Measurements from ENCODE around the gene BLTP1. TPM values are rescaled to one million over a fixed set of nuclear protein-coding genes. Genes with fewer than 3 reads are reported as not detected.

BLTP1 gene
- total and polyA plus RNA-seq, 2 of the 13 experiments (the other 11 are each of a cell fraction or from before 2014, with no cell fraction given), result 27.7 to 33.1 TPM

GRCh38 chr4:122170775-122171174, 18.6 kb downstream of the BLTP1 start (continued):
- TF ChIP-seq, protein P1, sequence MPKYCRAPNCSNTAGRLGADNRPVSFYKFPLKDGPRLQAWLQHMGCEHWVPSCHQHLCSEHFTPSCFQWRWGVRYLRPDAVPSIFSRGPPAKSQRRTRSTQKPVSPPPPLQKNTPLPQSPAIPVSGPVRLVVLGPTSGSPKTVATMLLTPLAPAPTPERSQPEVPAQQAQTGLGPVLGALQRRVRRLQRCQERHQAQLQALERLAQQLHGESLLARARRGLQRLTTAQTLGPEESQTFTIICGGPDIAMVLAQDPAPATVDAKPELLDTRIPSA (CRISPR knock-in tag; IDR thresholded peaks at IDR 0.05; ENCODE audit: borderline replicate concordance), result no peak
- TF ChIP-seq THAP9 (CRISPR knock-in tag; IDR thresholded peaks at IDR 0.05; ENCODE audit: borderline replicate concordance), result no peak
- no peak for TF ChIP-seq ZNF501 (CRISPR knock-in tag; IDR thresholded peaks at IDR 0.05)
- no peak for TF ChIP-seq HNF1B (CRISPR knock-in tag; IDR thresholded peaks at IDR 0.05)
- no peak for TF ChIP-seq CERS6 (CRISPR knock-in tag; IDR thresholded peaks at IDR 0.05)
- no peak for TF ChIP-seq HIVEP1 (CRISPR knock-in tag; IDR thresholded peaks at IDR 0.05)
- TF ChIP-seq ZNF709 (CRISPR knock-in tag; IDR thresholded peaks at IDR 0.05), result no peak
- TF ChIP-seq PTBP1 (IDR thresholded peaks at IDR 0.05; ENCODE audit: low read depth, low read length, poor library complexity, severe bottlenecking), result no peak
- TF ChIP-seq, protein P2, sequence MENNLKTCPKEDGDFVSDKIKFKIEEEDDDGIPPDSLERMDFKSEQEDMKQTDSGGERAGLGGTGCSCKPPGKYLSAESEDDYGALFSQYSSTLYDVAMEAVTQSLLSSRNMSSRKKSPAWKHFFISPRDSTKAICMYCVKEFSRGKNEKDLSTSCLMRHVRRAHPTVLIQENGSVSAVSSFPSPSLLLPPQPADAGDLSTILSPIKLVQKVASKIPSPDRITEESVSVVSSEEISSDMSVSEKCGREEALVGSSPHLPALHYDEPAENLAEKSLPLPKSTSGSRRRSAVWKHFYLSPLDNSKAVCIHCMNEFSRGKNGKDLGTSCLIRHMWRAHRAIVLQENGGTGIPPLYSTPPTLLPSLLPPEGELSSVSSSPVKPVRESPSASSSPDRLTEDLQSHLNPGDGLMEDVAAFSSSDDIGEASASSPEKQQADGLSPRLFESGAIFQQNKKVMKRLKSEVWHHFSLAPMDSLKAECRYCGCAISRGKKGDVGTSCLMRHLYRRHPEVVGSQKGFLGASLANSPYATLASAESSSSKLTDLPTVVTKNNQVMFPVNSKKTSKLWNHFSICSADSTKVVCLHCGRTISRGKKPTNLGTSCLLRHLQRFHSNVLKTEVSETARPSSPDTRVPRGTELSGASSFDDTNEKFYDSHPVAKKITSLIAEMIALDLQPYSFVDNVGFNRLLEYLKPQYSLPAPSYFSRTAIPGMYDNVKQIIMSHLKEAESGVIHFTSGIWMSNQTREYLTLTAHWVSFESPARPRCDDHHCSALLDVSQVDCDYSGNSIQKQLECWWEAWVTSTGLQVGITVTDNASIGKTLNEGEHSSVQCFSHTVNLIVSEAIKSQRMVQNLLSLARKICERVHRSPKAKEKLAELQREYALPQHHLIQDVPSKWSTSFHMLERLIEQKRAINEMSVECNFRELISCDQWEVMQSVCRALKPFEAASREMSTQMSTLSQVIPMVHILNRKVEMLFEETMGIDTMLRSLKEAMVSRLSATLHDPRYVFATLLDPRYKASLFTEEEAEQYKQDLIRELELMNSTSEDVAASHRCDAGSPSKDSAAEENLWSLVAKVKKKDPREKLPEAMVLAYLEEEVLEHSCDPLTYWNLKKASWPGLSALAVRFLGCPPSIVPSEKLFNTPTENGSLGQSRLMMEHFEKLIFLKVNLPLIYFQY (CRISPR knock-in tag; IDR thresholded peaks at IDR 0.05; ENCODE audit: borderline replicate concordance), result no peak

All from HepG2 (cell line).